Natural killer cell (primary cell): ENCODE measurements around the gene SOBP. TPM values are rescaled to one million over a fixed set of nuclear protein-coding genes. Genes with fewer than 3 reads are reported as not detected.

ENCODE experiments used
- ATAC-seq, 3 donors: fragments of 150-1000 bp in 2 of 3; fragments of 200-7000 bp in 1 of 3; cut with Tn5 transposase; 1 replicate in 1 of 3; 2 replicates in 2 of 3; pipeline ENCODE4 v1.10.0; 2021; ENCODE audit warnings: mild to moderate bottlenecking in 2 of 3, moderate library complexity in 2 of 3
- DNase-seq, 2 donors: peaks; one replicate each; pipeline versions ENCODE4 v3.0.0 to v3.0.0-alpha.2; 2013 to 2021; ENCODE audit warnings: mixed read lengths in 1 of 2
- H3K27ac ChIP-seq: one replicate; pipeline ENCODE4 v1.5.1; 2013; ENCODE audit warnings: mild to moderate bottlenecking, low read length
- H3K27me3 ChIP-seq: one replicate; pipeline ENCODE4 v1.6.1; 2013; ENCODE audit warnings: low read length; ENCODE audit not compliant: control insufficient read depth, insufficient read depth
- H3K36me3 ChIP-seq: one replicate; pipeline ENCODE4 v1.6.1; 2013; ENCODE audit warnings: low read length; ENCODE audit not compliant: control insufficient read depth, insufficient read depth
- H3K4me1 ChIP-seq: one replicate; pipeline ENCODE4 v1.6.1; 2013; ENCODE audit warnings: low read length; ENCODE audit not compliant: control insufficient read depth, insufficient read depth
- H3K4me3 ChIP-seq: one replicate; pipeline ENCODE4 v1.5.1; 2013; ENCODE audit warnings: low read length
- H3K9me3 ChIP-seq: one replicate; pipeline ENCODE4 v1.6.1; 2013; ENCODE audit warnings: low read length; ENCODE audit not compliant: control insufficient read depth, insufficient read depth
- H3K27ac Mint-ChIP-seq, 2 donors: one replicate each; pipeline ENCODE4 v1.8.0; 2022; ENCODE audit warnings: mild to moderate bottlenecking in 2 of 2, mixed read lengths in 2 of 2, moderate library complexity in 1 of 2
- H3K27me3 Mint-ChIP-seq, 2 donors: one replicate each; pipeline ENCODE4 v1.8.0; 2022; ENCODE audit warnings: low read depth in 2 of 2, mixed read lengths in 2 of 2
- H3K36me3 Mint-ChIP-seq: one replicate; pipeline ENCODE4 v1.8.0; 2022; ENCODE audit warnings: mixed read lengths
- H3K4me1 Mint-ChIP-seq, 2 donors: one replicate each; pipeline ENCODE4 v1.8.0; 2022; ENCODE audit warnings: mixed read lengths in 2 of 2
- H3K4me3 Mint-ChIP-seq: one replicate; pipeline ENCODE4 v1.8.0; 2022; ENCODE audit warnings: mild to moderate bottlenecking, moderate library complexity, mixed read lengths
- H3K9me3 Mint-ChIP-seq, 2 donors: one replicate each; pipeline ENCODE4 v1.8.0; 2022; ENCODE audit warnings: mixed read lengths in 2 of 2
- CTCF ChIP-seq: fragments of 200-600 bp; IDR thresholded peaks from one replicate; pipeline ENCODE4 v1.8.0; 2022; ENCODE audit warnings: antibody characterized with exemption
- WGBS: methylation state at CpG from one replicate; pipeline ENCODE4 v1.1.7; 2013; ENCODE audit warnings: missing lambda C conversion rate; ENCODE audit not compliant: insufficient coverage; 5-methylcytosine and 5-hydroxymethylcytosine counted together
- intact Hi-C: fragments of 100-400 bp; cut with micrococcal nuclease; formaldehyde crosslinking; loops from one replicate; pipeline ENCODE4 v1.14.2; 2022
- total RNA-seq, 4 donors: library from RNA; stranded (reverse); fragments of 120-200 nt in 1 of 4; gene quantifications; one replicate each; pipeline versions ENCODE4 v1.2.3 to v1.2.4, GENCODE V29; 2013 to 2022

The SOBP gene
- total RNA-seq, 3 donors from 2014 or later (not counting 1 experiment from before 2014, with no cell fraction given) = 0.16 TPM; not detected in 1

GRCh38 chr6:107572886-107573285 lies 83.0 kb downstream of the SOBP start:
- H3K27me3 Mint-ChIP-seq = peaks cover 12 to 24% of the 10 kb centered on the region in 2 donors
- Histone ChIP-seq H3K4me3 (no peak overlapping the region), H3K4me1 (no peaks in the 10 kb centered on the region), H3K9me3 (no peaks in the 10 kb centered on the region), H3K27ac (no peak overlapping the region), H3K36me3 (no peaks in the 10 kb centered on the region), H3K27me3 (no peaks in the 10 kb centered on the region)
- ATAC-seq (no peak), DNase-seq (no peak)
- H3K36me3 Mint-ChIP-seq = no peaks in the 10 kb centered on the region
- no peak overlapping the region for H3K27ac Mint-ChIP-seq
- intact Hi-C loops = no loop called here
- H3K4me1 Mint-ChIP-seq = peaks cover 0 to 7% of the 10 kb centered on the region in 2 donors
- TF ChIP-seq CTCF = no peak
- H3K9me3 Mint-ChIP-seq = no peaks in the 10 kb centered on the region
- no peak overlapping the region for H3K4me3 Mint-ChIP-seq
- 94% methylated on average over 6 of the region's 6 CpGs for WGBS

- no peaks in the 10 kb centered on the region for H3K36me3 ChIP-seq
- intact Hi-C loops = no loop called here
- Mint-ChIP-seq H3K27me3 (peaks cover 12 to 17% of the 10 kb centered on the region in 2 donors), H3K36me3 (no peaks in the 10 kb centered on the region), H3K4me1 (peaks cover 0 to 7% of the 10 kb centered on the region in 2 donors), H3K27ac (no peak overlapping the region), H3K9me3 (no peaks in the 10 kb centered on the region), H3K4me3 (no peak overlapping the region)
- no peaks in the 10 kb centered on the region for H3K4me1 ChIP-seq
- DNase-seq (no peak), ATAC-seq (no peak)
- no peak overlapping the region for H3K4me3 ChIP-seq
- no peak overlapping the region for H3K27ac ChIP-seq
- no peaks in the 10 kb centered on the region for H3K9me3 ChIP-seq
- 77% methylated on average over 6 of the region's 6 CpGs for WGBS
- no peak for TF ChIP-seq CTCF
- no peaks in the 10 kb centered on the region for H3K27me3 ChIP-seq
These were observed 84.9 kb downstream of the SOBP start for GRCh38 chr6:107574856-107575255.

- ATAC-seq (no peak), DNase-seq (no peak)
- H3K4me1 Mint-ChIP-seq = no peaks in the 10 kb centered on the region
- intact Hi-C loops = no loop called here
- no peaks in the 10 kb centered on the region for H3K36me3 Mint-ChIP-seq
- no peaks in the 10 kb centered on the region for H3K9me3 Mint-ChIP-seq
- no peak overlapping the region for H3K27ac Mint-ChIP-seq
- H3K4me3 ChIP-seq = no peak overlapping the region
- no peaks in the 10 kb centered on the region for H3K36me3 ChIP-seq
- no peak overlapping the region for H3K27ac ChIP-seq
- H3K4me1 ChIP-seq = no peaks in the 10 kb centered on the region
- H3K4me3 Mint-ChIP-seq = no peak overlapping the region
- WGBS = 84% methylated on average over 3 of the region's 3 CpGs
- no peaks in the 10 kb centered on the region for H3K27me3 ChIP-seq
- H3K27me3 Mint-ChIP-seq = peaks cover 11 to 29% of the 10 kb centered on the region in 2 donors
- TF ChIP-seq CTCF = no peak
- H3K9me3 ChIP-seq = no peaks in the 10 kb centered on the region
These were observed 86.9 kb downstream of the SOBP start for GRCh38 chr6:107576852-107577251.

GRCh38 chr6:107578642-107579341 lies 88.9 kb downstream of the SOBP start:
- WGBS = 87% methylated on average over 5 of the region's 6 CpGs
- H3K4me3 Mint-ChIP-seq = no peak overlapping the region

More at GRCh38 chr6:107578642-107579341, 88.9 kb downstream of the SOBP start:
- intact Hi-C loops = no loop called here
- H3K27ac ChIP-seq = no peak overlapping the region
- DNase-seq = no peak
- H3K4me1 Mint-ChIP-seq = no peaks in the 10 kb centered on the region
- H3K27ac Mint-ChIP-seq = no peak overlapping the region
- H3K36me3 ChIP-seq = no peaks in the 10 kb centered on the region
- no peak for ATAC-seq
- H3K4me1 ChIP-seq = no peaks in the 10 kb centered on the region
- no peaks in the 10 kb centered on the region for H3K36me3 Mint-ChIP-seq
- H3K4me3 ChIP-seq = no peak overlapping the region
- no peaks in the 10 kb centered on the region for H3K9me3 Mint-ChIP-seq
- H3K27me3 Mint-ChIP-seq = peaks cover 10 to 35% of the 10 kb centered on the region in 2 donors
- no peak for TF ChIP-seq CTCF
- no peaks in the 10 kb centered on the region for H3K9me3 ChIP-seq
- no peaks in the 10 kb centered on the region for H3K27me3 ChIP-seq
